NCI-H2081 treated with DMSO at 0.1 percent for 48 hours (cell line): ENCODE results near the gene TAS1R2.
"Not testable (repeated sequence)": the region's sequence is repeated elsewhere in the genome, so short reads cannot be mapped to it uniquely, and the experiment has no call there.

Experiments used
- DNase-seq: peaks from one replicate; lab custom pipeline; 2025; lab: John Stamatoyannopoulos, UW

TAS1R2 gene

DNA sequence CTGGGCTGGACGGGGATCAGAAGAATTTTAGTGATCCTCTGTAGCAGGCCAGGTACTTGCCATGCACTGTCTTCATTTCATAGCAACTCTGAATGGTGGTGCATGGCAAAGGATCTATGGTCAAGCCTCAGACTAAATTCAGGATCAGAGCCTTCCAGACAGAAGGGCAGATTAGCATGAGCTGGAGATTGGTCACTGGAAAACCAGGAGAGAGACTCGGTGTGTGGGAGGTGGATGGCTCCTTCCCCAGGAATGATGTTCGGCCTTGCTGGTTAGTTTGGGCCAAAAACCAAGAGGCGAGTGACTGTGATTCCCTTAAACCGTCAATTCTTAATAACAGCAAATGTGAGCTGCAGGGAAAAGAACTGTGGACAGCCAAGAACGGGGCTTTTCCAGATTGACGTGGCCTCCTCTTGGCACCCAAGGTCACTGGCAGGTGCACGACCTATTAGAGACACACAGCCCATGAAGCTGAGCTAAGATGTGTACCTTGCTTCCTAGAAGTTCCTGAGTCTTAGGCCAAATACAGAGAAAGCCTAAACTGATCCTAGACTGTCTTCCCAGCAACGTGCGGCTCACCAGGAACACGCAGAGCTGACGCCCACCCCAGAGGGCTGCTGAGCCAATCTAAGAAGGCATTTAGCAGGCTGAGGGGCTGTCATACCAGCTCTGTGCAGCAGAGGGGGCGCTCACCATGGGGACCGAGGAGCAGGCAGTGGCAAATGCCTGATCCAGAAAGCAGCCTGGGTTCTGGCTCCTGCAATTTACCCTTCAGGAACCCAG lies 24.4 kb upstream of the TAS1R2 start:
- no peak for DNase-seq

DNA sequence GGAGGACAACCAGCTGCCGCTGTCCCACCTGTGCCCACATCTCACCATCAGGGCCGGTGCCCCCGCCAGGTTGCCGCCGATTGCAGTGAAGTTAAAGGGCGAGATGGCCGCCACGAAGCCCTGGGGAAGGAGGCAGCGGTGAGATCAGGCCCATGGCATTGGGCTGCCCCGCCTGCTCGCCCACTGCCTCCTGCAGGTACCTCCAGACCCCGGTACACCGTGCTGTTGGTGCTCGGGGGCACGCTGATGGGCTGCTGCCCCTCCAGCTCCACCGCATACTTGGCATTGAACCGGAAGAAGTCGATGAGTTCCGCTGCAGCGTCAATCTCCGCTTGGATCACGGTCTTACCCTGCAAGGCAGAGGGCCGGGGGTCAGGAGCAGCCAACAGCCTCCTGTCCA lies 23.6 kb upstream of the TAS1R2 start:
- no peak for DNase-seq

DNA sequence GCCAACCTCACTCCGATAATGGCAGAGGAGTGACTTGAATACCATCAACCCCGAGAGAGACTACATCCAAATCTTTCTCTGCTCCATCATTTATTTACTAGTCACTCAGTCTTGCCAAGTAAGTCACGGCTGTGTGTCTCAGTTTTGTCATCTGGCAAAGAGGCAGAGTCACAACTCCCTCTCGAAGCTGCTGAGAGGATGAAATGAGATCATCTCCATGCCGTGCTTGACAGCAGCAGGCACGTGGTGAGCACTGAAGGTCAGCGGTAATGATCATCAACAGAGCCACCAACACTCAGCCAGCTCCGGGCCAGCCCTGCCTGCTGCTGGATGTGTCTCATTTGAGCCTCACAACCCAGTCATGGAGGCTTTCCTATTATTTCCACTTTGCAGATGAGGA lies 23.0 kb upstream of the TAS1R2 start:
- no peak for DNase-seq

DNA sequence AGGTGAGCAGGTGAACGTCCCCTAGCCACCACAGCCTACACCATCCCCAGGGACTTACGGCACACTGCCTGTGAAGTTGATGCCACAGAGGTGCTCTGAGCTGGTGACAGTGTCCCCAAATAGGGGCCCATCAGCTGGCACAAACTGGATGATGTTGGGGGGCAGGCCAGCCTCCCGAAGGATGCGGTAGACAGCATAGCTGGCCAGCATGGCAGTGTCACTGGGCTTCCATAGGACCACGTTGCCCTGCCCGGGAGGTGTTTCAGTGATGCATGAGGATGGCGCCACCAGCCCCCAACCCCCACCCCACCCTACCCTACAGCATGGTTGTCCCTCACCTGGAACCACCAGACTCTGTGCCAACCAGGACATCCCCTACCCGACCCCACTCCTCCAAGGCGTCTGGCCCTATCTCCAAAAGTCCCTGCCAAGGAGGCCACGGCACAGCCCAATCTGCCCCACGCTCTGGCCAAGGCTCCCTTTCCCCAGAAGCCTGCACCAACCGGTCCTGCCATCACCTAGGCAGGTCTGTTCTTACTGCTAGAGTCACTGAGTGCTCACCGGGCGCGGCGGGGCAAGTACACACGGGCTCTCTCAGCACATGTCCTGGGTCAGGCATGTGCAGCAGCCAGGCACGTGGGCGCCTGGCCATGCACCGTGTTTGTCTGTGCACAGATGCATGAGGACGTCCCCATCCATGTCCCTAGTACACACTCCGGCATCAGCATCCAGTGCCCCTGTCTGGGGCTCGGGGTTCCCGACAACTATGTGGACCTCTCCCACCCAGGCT lies 22.4 kb upstream of the TAS1R2 start:
- no peak for DNase-seq

- no peak for DNase-seq
Measured at GRCh38 chr1:18881164-18881563, 21.7 kb upstream of the TAS1R2 start.

GRCh38 chr1:18880585-18880984 lies 21.1 kb upstream of the TAS1R2 start:
- DNase-seq: no peak

GRCh38 chr1:18879791-18880309 lies 20.4 kb upstream of the TAS1R2 start:
- no peak for DNase-seq

DNA sequence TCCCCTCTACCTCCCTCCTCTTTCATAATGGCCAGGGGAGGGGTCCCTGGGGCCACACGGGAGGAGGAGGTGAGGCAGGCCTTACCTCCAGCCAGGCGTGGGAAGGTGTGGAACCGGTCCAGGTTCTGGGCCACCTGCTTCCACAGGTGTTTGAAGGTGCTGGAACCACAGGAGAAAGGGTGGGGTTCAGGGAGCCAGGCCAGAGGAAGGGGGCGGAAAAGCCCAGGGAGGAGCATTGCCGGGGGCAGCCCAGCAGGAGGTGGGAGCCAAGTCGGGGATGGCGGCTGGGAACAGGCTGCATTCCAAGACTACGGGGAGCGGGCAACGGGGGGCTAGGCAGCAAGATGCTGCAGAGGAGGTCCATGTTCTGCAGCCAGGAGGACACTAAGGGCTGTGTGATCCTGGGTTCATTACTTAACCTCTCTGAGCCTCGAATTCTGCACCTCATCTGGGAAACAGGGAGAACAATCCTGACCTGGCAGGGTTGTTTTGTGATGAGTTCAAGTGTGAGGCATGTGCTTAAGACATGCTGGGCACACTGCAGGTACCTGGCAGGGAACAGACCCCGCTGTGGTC lies 19.8 kb upstream of the TAS1R2 start:
- no peak for DNase-seq

DNA sequence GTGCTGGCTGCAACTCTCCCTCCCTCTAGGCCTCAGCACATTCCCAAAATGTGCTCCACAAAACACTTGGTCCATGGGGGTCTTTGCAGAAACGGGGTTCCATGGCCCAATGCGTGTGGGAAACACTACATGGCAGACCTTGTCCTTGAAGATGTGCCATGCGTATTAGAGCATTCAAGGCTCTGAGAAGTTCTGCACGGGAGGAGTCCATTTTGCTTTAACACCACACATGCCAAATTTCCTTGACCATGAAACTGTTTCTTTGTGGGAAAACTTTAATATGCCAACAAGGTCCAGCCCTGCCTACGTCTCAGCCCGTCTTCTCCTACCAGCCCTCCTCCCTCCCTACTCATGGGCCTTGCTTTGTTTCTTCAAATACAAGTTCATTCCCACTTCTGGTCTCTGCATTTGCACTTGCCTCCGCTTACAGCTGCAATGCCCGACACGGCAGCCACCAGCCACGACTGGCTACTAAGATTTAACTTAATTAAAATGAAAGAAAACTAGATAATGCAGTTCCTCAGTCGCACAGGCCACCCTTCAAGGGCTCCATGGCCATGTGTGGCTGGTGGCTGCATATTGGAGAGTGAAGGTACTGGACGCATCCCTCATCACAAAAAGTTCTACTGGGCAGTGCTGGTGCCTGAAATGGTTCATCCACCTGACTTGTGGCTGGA lies 19.2 kb upstream of the TAS1R2 start:
- DNase-seq: no peak

- DNase-seq: no peak
Measured at GRCh38 chr1:18877282-18877681, 17.8 kb upstream of the TAS1R2 start.

- DNase-seq: no peak
Measured at GRCh38 chr1:18876210-18876609, 16.8 kb upstream of the TAS1R2 start.

DNA sequence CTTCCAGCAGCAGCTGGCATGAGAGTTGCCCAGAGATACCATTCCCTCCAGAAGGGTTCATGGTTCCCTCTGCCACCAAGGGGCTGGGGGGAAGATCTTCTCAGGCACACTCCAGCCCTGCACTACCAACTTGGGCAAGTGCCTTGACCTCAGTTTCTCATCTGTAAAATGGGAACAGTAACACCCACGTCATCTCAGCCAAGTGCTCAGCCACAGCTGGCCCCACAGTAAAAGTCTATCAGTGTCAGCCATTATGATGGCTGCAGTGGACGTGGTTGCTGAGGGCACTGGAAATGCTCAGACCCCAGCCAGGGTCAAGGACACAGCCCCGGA lies 16.3 kb upstream of the TAS1R2 start:
- no peak for DNase-seq

DNA sequence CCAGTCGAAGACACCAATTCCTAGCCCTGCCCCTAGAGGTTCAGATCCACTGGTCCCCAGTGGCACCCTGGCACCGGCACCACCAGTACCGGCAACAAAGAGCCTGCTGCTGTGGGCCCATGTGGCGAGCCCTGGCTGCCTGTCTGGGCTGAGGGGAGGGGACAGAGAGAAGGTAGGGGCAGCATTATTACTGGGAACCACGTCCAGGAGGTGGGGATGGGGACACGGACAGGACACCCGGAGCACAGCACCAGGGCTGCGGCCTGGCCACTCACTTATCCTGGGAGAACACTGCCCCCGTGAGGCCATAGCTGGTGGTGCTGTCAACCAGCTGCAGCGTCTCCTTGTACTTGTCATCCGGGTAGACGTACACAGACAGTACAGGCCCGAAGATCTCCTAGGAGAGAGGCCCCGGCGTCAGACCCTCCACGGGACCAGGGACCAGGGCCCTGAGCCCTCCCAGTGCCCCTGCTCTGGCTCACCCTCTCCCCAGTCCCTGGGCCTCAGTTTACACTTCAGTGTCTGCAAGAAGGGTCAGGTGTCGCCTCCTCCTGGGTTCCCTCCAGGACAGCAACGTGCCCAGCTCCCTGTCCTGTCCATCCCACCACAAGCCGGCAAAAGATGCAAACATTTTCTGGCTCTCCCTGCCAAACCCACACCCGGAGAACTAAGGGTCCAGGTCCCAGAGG lies 15.8 kb upstream of the TAS1R2 start:
- DNase-seq: no peak

- no peak for DNase-seq
Measured at GRCh38 chr1:18874600-18874999, 15.1 kb upstream of the TAS1R2 start.

GRCh38 chr1:18874036-18874435 lies 14.6 kb upstream of the TAS1R2 start:
- no peak for DNase-seq

- no peak for DNase-seq
Measured at GRCh38 chr1:18872071-18872611, 12.7 kb upstream of the TAS1R2 start.

DNA sequence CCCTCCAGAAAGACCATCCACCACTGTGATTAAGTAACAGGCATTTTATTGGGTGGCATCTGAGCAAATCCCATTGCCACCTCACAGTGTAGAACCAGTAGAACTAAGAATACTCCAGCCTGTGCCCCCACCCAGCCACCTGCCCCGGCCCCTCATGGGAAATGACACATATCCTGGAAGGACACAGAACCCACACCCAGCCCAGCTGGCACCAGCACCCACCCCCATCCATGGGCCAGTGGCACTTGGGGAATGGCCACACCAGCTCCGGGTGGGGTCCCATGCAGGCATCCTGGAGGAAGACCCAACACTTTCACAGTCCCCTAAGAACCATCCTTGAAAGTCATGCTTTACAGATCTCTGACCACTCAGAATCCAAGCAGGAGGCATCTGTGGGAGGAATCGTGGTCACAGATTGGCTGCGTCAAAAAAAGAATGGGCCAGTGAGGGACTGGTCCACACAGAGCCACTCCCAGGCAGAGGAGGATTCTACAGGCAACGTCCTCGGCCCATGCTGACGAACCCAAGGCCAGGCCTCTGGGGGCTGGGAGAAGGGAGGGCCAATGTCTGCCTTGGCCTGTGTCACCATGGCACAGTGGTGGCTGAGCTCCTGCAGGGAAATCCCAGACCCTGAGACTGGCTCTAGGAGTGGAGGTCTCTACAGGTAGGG lies 12.1 kb upstream of the TAS1R2 start:
- no peak for DNase-seq

DNA sequence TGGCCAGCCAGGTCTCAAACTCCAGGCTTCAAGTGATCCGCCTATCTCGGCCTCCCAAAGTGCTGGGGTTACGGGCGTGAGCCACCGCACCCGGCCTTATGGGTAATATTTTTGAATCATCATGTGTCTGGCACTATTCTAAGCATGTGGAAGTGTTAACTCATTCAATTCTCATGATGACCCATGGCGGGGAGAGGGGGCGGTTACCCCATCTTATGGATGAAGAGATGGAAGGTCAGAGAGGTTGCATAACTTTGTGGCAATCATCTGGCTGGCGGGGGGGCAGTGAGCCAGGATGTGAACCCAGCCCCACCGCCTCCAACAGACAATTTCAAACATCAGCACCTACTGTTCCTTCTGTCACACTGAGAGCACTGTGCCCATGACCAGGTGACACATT lies 11.5 kb upstream of the TAS1R2 start:
- DNase-seq: no peak

GRCh38 chr1:18870595-18870865 lies 11.1 kb upstream of the TAS1R2 start:
- DNase-seq: not testable (repeated sequence)

- no peak for DNase-seq
Measured at GRCh38 chr1:18869847-18870594, 10.6 kb upstream of the TAS1R2 start.
